SU-DHL-6 (cell line): ENCODE measurements around the gene FAM199X.

ENCODE experiments used
- H2AFZ ChIP-seq: fragments of 200-600 bp; sonication (generic); 2 replicates; pipeline ENCODE4 v1.6.1; 2014; ENCODE audit warnings: low read depth, mild to moderate bottlenecking, moderate library complexity, mixed read lengths, antibody characterized with exemption, low read length; ENCODE audit not compliant: severe bottlenecking
- H3F3A ChIP-seq: fragments of 200-600 bp; shearing (Covaris generic); 2 replicates; pipeline ENCODE4 v1.6.0; 2016; ENCODE audit warnings: antibody characterized with exemption, mild to moderate bottlenecking; ENCODE audit not compliant: insufficient read depth
- H3K27ac ChIP-seq: fragments of 200-600 bp; sonication (generic); 2 replicates; pipeline ENCODE4 v1.5.1; 2016; ENCODE audit warnings: low read depth, mild to moderate bottlenecking, low read length, moderate library complexity, mixed read lengths
- H3K27me3 ChIP-seq: fragments of 200-600 bp; sonication (generic), shearing (Covaris generic); 2 replicates; pipeline ENCODE4 v1.6.0; 2014; ENCODE audit warnings: mild to moderate bottlenecking, low read length
- H3K36me3 ChIP-seq: fragments of 200-600 bp; sonication (generic); 2 replicates; pipeline ENCODE4 v1.6.1; 2014; ENCODE audit warnings: mild to moderate bottlenecking, low read length, mixed read lengths
- H3K4me2 ChIP-seq: fragments of 300-600, 200-600 bp; shearing (Covaris generic), sonication (generic); 2 replicates; pipeline ENCODE4 v1.6.0; 2014; ENCODE audit warnings: low read length, low read depth, mild to moderate bottlenecking; ENCODE audit not compliant: poor library complexity, severe bottlenecking
- H3K4me3 ChIP-seq: fragments of 200-600 bp; sonication (generic); 2 replicates; pipeline ENCODE4 v1.5.1; 2014; ENCODE audit warnings: antibody characterized with exemption, low read length, mild to moderate bottlenecking, mixed read lengths; ENCODE audit not compliant: insufficient read depth, poor library complexity, severe bottlenecking
- H3K79me2 ChIP-seq: fragments of 200-600 bp; sonication (generic); 2 replicates; pipeline ENCODE4 v1.6.1; 2014; ENCODE audit warnings: mild to moderate bottlenecking, low read length, moderate library complexity; ENCODE audit not compliant: insufficient read depth
- H3K9ac ChIP-seq: fragments of 200-600 bp; sonication (generic); 2 replicates; pipeline ENCODE4 v1.7.0; 2014; ENCODE audit warnings: mild to moderate bottlenecking, low read length
- H3K9me2 ChIP-seq: fragments of 200-600 bp; sonication (generic); replicated peaks from 2 replicates; pipeline ENCODE4 v1.6.1; 2014; ENCODE audit warnings: low read length; ENCODE audit not compliant: insufficient read depth
- H3K9me3 ChIP-seq: fragments of 200-600 bp; sonication (generic); 2 replicates; pipeline ENCODE4 v1.6.1; 2014; ENCODE audit warnings: low read length, mixed read lengths; ENCODE audit not compliant: insufficient read depth
- H4K20me1 ChIP-seq: fragments of 200-600 bp; sonication (generic); 2 replicates; pipeline ENCODE4 v1.6.1; 2014; ENCODE audit warnings: low read depth, mild to moderate bottlenecking, antibody characterized with exemption, low read length, moderate library complexity, mixed read lengths
- EZH2phosphoT487 ChIP-seq: fragments of 200-600 bp; sonication (generic), shearing (Covaris generic); conservative IDR thresholded peaks from 2 replicates; pipeline ENCODE4 v1.6.1; 2018; ENCODE audit warnings: mild to moderate bottlenecking, antibody characterized with exemption, low read length, moderate library complexity, mixed read lengths
- TF ChIP-seq, protein P1 (sequence below): fragments of 200-600 bp; sonication (generic); IDR thresholded peaks from one replicate; pipeline ENCODE4 v1.5.1; 2017; ENCODE audit warnings: antibody characterized with exemption, mild to moderate bottlenecking, low read length, moderate library complexity; ENCODE audit not compliant: insufficient read depth, poor library complexity, severe bottlenecking

FAM199X gene

DNA sequence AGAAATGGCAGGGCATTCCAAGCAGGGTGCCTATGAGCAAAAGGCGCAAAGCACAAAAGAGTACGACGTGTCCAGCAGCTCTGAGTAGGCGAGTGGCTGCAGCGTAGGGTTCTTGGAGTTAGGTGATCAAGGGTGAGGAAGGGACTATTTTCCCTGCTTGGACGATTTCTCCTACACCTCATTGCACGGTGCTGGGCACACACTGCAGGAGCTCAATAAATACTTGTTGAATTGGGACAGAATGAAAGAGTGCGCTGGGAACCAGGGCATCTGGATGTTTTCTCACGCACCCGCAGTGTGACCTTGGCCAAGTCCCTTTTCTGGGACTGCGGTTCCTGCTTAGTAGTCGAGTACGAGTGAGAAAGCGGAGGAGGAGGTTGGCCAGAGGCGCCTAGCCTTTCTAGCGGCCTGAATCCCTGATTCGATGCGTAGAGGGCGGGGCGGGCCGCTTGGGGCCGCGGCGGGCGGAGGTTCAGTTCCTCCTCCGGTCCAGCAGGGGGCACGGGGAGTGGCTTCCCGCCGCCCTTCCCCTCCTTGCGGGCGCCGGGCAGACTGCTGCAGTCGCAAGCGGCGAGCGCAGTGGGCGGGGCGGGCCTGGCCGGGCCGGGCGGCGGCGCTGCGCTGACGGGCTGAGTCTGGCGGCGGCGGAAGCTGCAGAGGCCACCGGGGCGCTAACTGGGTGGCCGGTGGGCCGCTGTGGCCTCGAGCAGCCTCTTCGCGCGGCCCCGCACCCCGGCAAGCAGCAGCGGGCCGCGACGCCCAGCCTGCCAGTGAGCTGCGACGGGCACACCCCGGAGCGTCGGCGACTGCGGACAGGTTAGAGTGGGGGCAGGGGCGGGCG is at the start of gene FAM199X:
TSS of gene FAM199X (plus strand) at position 560 of the 841 bp plus-strand sequence. CDS start 333 bp downstream, outside the sequence.
- H3F3A ChIP-seq, result no peaks in the 10 kb centered on the region
- peak within 1 kb of the TSS; percentile 74 for H2AFZ ChIP-seq
- no peaks in the 10 kb centered on the region for H3K9me3 ChIP-seq
- H3K9ac ChIP-seq, result peak within 1 kb of the TSS; percentile 84
- H3K4me2 ChIP-seq, result peak within 1 kb of the TSS; percentile 91
- no peak within 1 kb of the TSS for H3K27ac ChIP-seq
- H3K36me3 ChIP-seq, result no peaks in the 10 kb centered on the region
- no peaks in the 10 kb centered on the region for H3K27me3 ChIP-seq
- no peaks in the 10 kb centered on the region for H4K20me1 ChIP-seq
- H3K9me2 ChIP-seq, result no peaks in the 10 kb centered on the region
- peaks cover 42% of the 10 kb centered on the region for H3K79me2 ChIP-seq
- H3K4me3 ChIP-seq, result peak within 1 kb of the TSS; percentile 60
- TF ChIP-seq, protein P1, sequence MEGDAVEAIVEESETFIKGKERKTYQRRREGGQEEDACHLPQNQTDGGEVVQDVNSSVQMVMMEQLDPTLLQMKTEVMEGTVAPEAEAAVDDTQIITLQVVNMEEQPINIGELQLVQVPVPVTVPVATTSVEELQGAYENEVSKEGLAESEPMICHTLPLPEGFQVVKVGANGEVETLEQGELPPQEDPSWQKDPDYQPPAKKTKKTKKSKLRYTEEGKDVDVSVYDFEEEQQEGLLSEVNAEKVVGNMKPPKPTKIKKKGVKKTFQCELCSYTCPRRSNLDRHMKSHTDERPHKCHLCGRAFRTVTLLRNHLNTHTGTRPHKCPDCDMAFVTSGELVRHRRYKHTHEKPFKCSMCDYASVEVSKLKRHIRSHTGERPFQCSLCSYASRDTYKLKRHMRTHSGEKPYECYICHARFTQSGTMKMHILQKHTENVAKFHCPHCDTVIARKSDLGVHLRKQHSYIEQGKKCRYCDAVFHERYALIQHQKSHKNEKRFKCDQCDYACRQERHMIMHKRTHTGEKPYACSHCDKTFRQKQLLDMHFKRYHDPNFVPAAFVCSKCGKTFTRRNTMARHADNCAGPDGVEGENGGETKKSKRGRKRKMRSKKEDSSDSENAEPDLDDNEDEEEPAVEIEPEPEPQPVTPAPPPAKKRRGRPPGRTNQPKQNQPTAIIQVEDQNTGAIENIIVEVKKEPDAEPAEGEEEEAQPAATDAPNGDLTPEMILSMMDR, result no peak
- TF ChIP-seq EZH2phosphoT487, result no peak

DNA sequence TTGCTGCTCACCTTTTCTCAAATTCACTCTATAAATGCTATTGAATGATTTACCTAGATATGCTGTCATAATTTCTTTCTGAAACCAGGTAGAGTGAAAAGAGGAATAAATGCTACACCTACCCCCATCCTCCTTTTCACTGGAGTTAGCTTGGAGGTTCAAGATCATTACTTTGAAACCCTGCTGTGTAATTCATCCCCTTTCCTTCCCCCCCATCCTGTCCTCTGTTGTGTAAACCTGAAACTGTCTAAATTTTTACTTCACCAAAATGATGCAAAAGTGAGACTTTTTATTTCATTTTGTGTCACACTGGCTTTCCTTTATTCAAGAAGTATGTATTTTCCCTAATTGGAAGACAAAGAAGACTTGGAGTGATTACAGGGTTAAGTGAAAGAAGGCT is 48.5 kb upstream of the FAM199X start:
- Histone ChIP-seq H3K4me3 (no peak overlapping the region), H3K27me3 (no peaks in the 10 kb centered on the region), H2AFZ (no peak overlapping the region), H3K4me2 (no peak overlapping the region), H3F3A (no peaks in the 10 kb centered on the region), H3K9me3 (no peaks in the 10 kb centered on the region), H4K20me1 (no peaks in the 10 kb centered on the region), H3K27ac (no peak overlapping the region), H3K36me3 (no peaks in the 10 kb centered on the region), H3K9me2 (no peaks in the 10 kb centered on the region), H3K9ac (no peak overlapping the region), H3K79me2 (no peaks in the 10 kb centered on the region)
- TF ChIP-seq, protein P1, result no peak
- TF ChIP-seq EZH2phosphoT487, result no peak

DNA sequence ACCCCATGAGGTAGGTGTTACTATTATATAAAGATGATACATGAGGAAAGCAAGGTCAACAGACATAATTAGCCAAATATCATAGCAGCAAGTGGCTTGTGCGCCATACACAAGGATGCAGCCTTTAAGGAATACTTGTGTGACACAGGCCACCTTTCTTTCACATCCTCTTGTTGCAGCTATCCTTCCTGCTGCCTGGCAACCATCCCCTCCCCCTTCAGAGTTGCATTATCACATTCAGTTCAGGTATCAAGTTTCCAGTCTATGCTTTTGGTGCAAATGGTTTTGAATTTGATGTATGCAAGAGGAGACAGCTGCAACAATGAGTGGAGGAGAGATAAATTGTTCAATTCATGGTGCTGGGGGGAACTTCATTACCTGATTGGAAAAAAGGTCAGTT is 47.5 kb upstream of the FAM199X start:
- TF ChIP-seq EZH2phosphoT487, result no peak
- TF ChIP-seq, protein P1, result no peak
- Histone ChIP-seq H3K4me2 (no peak overlapping the region), H3K9ac (no peak overlapping the region), H3K9me3 (no peaks in the 10 kb centered on the region), H4K20me1 (no peaks in the 10 kb centered on the region), H2AFZ (no peak overlapping the region), H3K4me3 (no peak overlapping the region), H3K79me2 (no peaks in the 10 kb centered on the region), H3K9me2 (no peaks in the 10 kb centered on the region), H3K36me3 (no peaks in the 10 kb centered on the region), H3K27ac (no peak overlapping the region), H3F3A (no peaks in the 10 kb centered on the region), H3K27me3 (no peaks in the 10 kb centered on the region)
